Dendritic cell treated with granulocyte-macrophage colony-stimulating factor and Interleukin-4, amounts not matched to agents 40 ng/mL and 50 ng/mL, for 4 days (primary cell): ENCODE results near the gene HSFX3.
"Not testable (repeated sequence)": the region's sequence is repeated elsewhere in the genome, so short reads cannot be mapped to it uniquely, and the experiment has no call there.

Experiments used
- H3K27ac Mint-ChIP-seq: one replicate; pipeline ENCODE4 v1.8.0; 2022; ENCODE audit warnings: mild to moderate bottlenecking, mixed read lengths
- H3K27me3 Mint-ChIP-seq: one replicate; pipeline ENCODE4 v1.8.0; 2022; ENCODE audit warnings: mild to moderate bottlenecking, mixed read lengths
- H3K36me3 Mint-ChIP-seq: one replicate; pipeline ENCODE4 v1.8.0; 2022; ENCODE audit warnings: low read depth, mixed read lengths
- H3K4me1 Mint-ChIP-seq: one replicate; pipeline ENCODE4 v1.8.0; 2022; ENCODE audit warnings: low read depth, mixed read lengths
- H3K4me3 Mint-ChIP-seq: one replicate; pipeline ENCODE4 v1.8.0; 2022; ENCODE audit warnings: mild to moderate bottlenecking, moderate library complexity, mixed read lengths
- H3K9me3 Mint-ChIP-seq: one replicate; pipeline ENCODE4 v1.8.0; 2022; ENCODE audit warnings: mixed read lengths
- intact Hi-C: fragments of 100-400 bp; cut with micrococcal nuclease; formaldehyde crosslinking; loops from one replicate; pipeline ENCODE4 v1.15.0; 2022

Gene HSFX3, protein sequence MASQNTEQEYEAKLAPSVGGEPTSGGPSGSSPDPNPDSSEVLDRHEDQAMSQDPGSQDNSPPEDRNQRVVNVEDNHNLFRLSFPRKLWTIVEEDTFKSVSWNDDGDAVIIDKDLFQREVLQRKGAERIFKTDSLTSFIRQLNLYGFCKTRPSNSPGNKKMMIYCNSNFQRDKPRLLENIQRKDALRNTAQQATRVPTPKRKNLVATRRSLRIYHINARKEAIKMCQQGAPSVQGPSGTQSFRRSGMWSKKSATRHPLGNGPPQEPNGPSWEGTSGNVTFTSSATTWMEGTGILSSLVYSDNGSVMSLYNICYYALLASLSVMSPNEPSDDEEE

GRCh38 chrX:149549701-149550100 lies at the start of gene HSFX3:
TSS of gene HSFX3 (minus strand) at chrX:149549924. CDS start at chrX:149549852, 72 bp downstream.
- H3K4me1 Mint-ChIP-seq, intact Hi-C loops, H3K27ac Mint-ChIP-seq, H3K27me3 Mint-ChIP-seq, H3K4me3 Mint-ChIP-seq, H3K9me3 Mint-ChIP-seq: not testable (repeated sequence)
- peaks cover 14% of the 10 kb centered on the region for H3K36me3 Mint-ChIP-seq

GRCh38 chrX:149598603-149599002 lies 48.9 kb upstream of the HSFX3 start:
- H3K4me3 Mint-ChIP-seq, H3K9me3 Mint-ChIP-seq, H3K27ac Mint-ChIP-seq, intact Hi-C loops, H3K4me1 Mint-ChIP-seq, H3K27me3 Mint-ChIP-seq, H3K36me3 Mint-ChIP-seq: not testable (repeated sequence)

DNA sequence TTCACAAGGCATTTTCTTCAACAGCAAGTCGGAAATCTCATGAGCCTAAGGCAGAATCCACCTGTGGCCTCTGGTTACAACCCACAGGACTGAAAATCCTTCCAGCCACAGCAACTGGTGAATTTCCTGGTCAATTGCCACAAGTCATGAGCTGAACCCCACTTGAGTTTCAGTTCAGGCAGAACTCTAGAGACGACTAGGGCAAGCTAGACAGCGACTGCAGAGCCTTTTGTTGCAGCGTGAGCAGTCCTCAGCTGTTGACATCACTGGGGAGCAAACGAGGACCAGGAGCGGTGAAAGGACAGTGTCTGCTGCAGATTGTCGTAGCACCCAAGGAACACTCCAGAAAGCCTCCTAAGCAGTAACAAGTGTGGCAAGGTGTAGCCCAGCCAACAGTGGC lies 46.2 kb upstream of the HSFX3 start:
- H3K36me3 Mint-ChIP-seq, H3K4me3 Mint-ChIP-seq, H3K4me1 Mint-ChIP-seq, H3K27ac Mint-ChIP-seq, intact Hi-C loops, H3K9me3 Mint-ChIP-seq, H3K27me3 Mint-ChIP-seq: not testable (repeated sequence)

- H3K27ac Mint-ChIP-seq, H3K36me3 Mint-ChIP-seq, H3K4me3 Mint-ChIP-seq: not testable (repeated sequence)
These were observed 45.5 kb upstream of the HSFX3 start, which contains the start of gene HSFX2 for GRCh38 chrX:149595214-149595613. TSS of gene HSFX2 (minus strand) at chrX:149595314. CDS start at chrX:149594700, 614 bp downstream.

GRCh38 chrX:149590993-149591392 lies 41.3 kb upstream of the HSFX3 start:
- H3K4me1 Mint-ChIP-seq, H3K27me3 Mint-ChIP-seq, H3K9me3 Mint-ChIP-seq, H3K27ac Mint-ChIP-seq, H3K36me3 Mint-ChIP-seq, intact Hi-C loops, H3K4me3 Mint-ChIP-seq: not testable (repeated sequence)

More at GRCh38 chrX:149595214-149595613, 45.5 kb upstream of the HSFX3 start, which contains the start of gene HSFX2:
- intact Hi-C loops, H3K9me3 Mint-ChIP-seq, H3K27me3 Mint-ChIP-seq, H3K4me1 Mint-ChIP-seq: not testable (repeated sequence)

DNA sequence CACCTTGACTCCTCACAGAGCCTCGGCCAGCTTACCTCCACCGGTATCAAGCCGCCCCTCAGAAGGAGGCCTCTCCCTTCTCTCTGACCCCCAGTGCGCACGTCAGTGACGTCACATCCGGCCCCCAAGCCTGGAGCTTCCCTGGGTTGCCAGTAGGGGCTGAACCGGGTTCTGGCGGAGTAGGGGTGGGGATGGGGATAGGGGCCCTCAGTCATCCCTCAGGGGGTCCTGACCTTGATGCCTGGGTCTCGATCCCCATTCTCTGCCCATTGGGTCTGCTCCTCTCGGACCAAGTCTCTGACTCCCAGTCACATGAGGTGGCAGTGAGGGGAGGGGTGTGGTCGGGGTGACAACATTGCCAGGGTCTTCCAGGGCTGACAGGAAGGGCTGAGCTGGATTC lies 37.6 kb upstream of the HSFX3 start, which contains the start of gene MAGEA9B:
Gene MAGEA9B (minus strand): TSS at position 101 of the 400 bp plus-strand sequence. CDS start 4,280 bp downstream, outside the sequence.
- H3K27me3 Mint-ChIP-seq, intact Hi-C loops, H3K36me3 Mint-ChIP-seq, H3K9me3 Mint-ChIP-seq, H3K27ac Mint-ChIP-seq, H3K4me3 Mint-ChIP-seq, H3K4me1 Mint-ChIP-seq: not testable (repeated sequence)

GRCh38 chrX:149585631-149586030 lies 35.9 kb upstream of the HSFX3 start:
- intact Hi-C loops, H3K27me3 Mint-ChIP-seq, H3K36me3 Mint-ChIP-seq, H3K27ac Mint-ChIP-seq, H3K9me3 Mint-ChIP-seq, H3K4me1 Mint-ChIP-seq, H3K4me3 Mint-ChIP-seq: not testable (repeated sequence)

DNA sequence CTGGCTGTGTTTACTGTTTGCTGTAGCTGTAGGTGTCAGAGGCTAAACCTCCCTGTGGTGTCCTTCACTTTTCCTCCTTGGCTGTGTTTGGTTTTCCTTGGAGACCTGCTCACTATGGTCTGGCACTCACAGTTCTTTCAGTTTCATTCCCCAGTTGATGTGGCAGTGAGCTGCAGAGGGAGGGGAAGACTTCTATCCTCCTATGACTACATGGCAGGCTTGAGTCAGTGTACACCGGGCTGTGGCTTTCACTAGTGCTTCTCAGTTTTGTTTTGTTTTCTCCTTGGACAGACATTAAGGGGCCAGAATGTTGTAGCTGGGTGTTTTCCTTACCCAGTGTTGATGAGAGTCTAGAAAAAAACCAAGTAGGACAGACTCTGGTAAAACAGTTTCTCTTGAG lies 23.7 kb upstream of the HSFX3 start:
- H3K4me3 Mint-ChIP-seq, H3K36me3 Mint-ChIP-seq, H3K27me3 Mint-ChIP-seq, intact Hi-C loops, H3K9me3 Mint-ChIP-seq, H3K27ac Mint-ChIP-seq, H3K4me1 Mint-ChIP-seq: not testable (repeated sequence)

GRCh38 chrX:149572743-149573142 lies 23.0 kb upstream of the HSFX3 start:
- H3K36me3 Mint-ChIP-seq, result no peaks in the 10 kb centered on the region
- intact Hi-C loops, result no loop called here
- H3K9me3 Mint-ChIP-seq, result no peaks in the 10 kb centered on the region
- no peak overlapping the region for H3K4me3 Mint-ChIP-seq
- no peaks in the 10 kb centered on the region for H3K4me1 Mint-ChIP-seq
- no peak overlapping the region for H3K27ac Mint-ChIP-seq
- H3K27me3 Mint-ChIP-seq, result no peaks in the 10 kb centered on the region

- no peaks in the 10 kb centered on the region for H3K36me3 Mint-ChIP-seq
- H3K4me1 Mint-ChIP-seq, result no peaks in the 10 kb centered on the region
- no peak overlapping the region for H3K4me3 Mint-ChIP-seq
- H3K27me3 Mint-ChIP-seq, result no peaks in the 10 kb centered on the region
- intact Hi-C loops, result no loop called here
- H3K9me3 Mint-ChIP-seq, result no peaks in the 10 kb centered on the region
- H3K27ac Mint-ChIP-seq, result no peak overlapping the region
These were observed 22.0 kb upstream of the HSFX3 start for GRCh38 chrX:149571770-149572169.

DNA sequence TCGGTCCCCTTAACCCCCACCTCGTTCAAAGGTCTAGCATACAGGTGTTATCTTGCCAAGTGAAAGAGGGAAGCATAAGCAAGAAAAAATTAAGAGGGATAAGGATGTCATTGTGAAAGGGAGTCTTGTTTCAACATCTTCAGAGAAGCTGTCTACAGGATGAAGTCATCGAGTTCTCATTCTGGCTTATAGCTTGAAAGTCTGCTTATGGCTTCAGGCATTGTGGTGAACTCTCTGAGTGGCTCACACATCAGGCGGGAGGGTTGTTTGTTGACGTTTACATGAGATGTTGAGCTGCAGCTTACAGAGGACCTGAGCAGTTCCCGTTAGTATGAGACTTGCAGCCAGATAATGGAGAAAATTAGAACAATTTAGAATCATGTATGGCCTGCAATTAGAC lies 20.9 kb upstream of the HSFX3 start:
- no peak overlapping the region for H3K4me3 Mint-ChIP-seq
- no peaks in the 10 kb centered on the region for H3K4me1 Mint-ChIP-seq
- no peak overlapping the region for H3K27ac Mint-ChIP-seq
- no peaks in the 10 kb centered on the region for H3K36me3 Mint-ChIP-seq
- H3K9me3 Mint-ChIP-seq, result no peaks in the 10 kb centered on the region
- H3K27me3 Mint-ChIP-seq, result no peaks in the 10 kb centered on the region
- intact Hi-C loops, result no loop called here

GRCh38 chrX:149569770-149570169 lies 20.0 kb upstream of the HSFX3 start:
- intact Hi-C loops, result no loop called here

DNA sequence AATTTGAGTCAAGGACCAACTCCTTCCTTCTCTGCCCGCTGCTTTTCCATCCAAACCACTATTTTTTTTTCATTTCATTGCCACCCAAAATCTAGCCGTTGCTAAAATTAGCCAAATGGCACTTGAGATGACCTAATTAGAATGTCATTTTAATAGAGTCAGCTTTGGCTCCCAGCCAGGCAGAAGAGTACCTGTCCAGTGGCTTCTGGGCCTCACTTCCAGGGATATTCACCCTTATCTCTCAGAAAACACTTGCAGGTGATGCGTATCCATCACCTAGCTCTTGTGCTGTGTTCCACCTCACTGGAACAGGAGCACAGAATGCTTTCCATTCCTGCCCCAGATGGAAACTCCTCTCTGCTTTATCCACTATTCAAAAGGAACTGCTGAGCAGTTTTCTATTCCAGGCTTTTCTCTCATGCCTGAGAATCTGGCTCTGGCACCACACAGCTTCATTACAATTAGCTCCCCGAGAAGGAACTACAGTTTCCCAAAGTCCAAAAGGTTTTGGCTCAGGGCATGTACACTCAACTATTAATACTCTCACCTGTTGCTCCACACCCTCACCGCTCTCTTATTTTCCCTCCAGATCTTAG lies 19.1 kb upstream of the HSFX3 start:
- Mint-ChIP-seq H3K4me3 (no peak overlapping the region), H3K27ac (no peak overlapping the region), H3K27me3 (no peaks in the 10 kb centered on the region), H3K4me1 (no peaks in the 10 kb centered on the region), H3K36me3 (no peaks in the 10 kb centered on the region), H3K9me3 (no peaks in the 10 kb centered on the region)
- intact Hi-C loops, result no loop called here

More at GRCh38 chrX:149569770-149570169, 20.0 kb upstream of the HSFX3 start:
- no peaks in the 10 kb centered on the region for H3K9me3 Mint-ChIP-seq
- no peak overlapping the region for H3K27ac Mint-ChIP-seq
- no peaks in the 10 kb centered on the region for H3K4me1 Mint-ChIP-seq
- no peaks in the 10 kb centered on the region for H3K27me3 Mint-ChIP-seq
- H3K4me3 Mint-ChIP-seq, result no peak overlapping the region
- H3K36me3 Mint-ChIP-seq, result no peaks in the 10 kb centered on the region

GRCh38 chrX:149567621-149568417 lies 18.1 kb upstream of the HSFX3 start:
- no peak overlapping the region for H3K4me3 Mint-ChIP-seq
- no peaks in the 10 kb centered on the region for H3K36me3 Mint-ChIP-seq
- no peak overlapping the region for H3K27ac Mint-ChIP-seq
- H3K4me1 Mint-ChIP-seq, result no peaks in the 10 kb centered on the region
- intact Hi-C loops, result no loop called here
- H3K9me3 Mint-ChIP-seq, result no peaks in the 10 kb centered on the region
- H3K27me3 Mint-ChIP-seq, result no peaks in the 10 kb centered on the region
